HG03280 (cell line): ENCODE data around the gene TMEM237.
A peak's percentile ranks its signal among the peaks of the same experiment; 100 is the strongest.
"Not testable (repeated sequence)": the region's sequence is repeated elsewhere in the genome, so short reads cannot be mapped to it uniquely, and the experiment has no call there.

Experiments used
- ATAC-seq: cut with Tn5 transposase; IDR thresholded peaks from one replicate; pipeline ENCODE4 v1.9.1; 2021; ENCODE audit warnings: mild to moderate bottlenecking, moderate library complexity; ENCODE audit not compliant: unreplicated experiment

TMEM237 gene, protein sequence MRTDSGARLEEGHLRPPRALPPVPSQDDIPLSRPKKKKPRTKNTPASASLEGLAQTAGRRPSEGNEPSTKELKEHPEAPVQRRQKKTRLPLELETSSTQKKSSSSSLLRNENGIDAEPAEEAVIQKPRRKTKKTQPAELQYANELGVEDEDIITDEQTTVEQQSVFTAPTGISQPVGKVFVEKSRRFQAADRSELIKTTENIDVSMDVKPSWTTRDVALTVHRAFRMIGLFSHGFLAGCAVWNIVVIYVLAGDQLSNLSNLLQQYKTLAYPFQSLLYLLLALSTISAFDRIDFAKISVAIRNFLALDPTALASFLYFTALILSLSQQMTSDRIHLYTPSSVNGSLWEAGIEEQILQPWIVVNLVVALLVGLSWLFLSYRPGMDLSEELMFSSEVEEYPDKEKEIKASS

GRCh38 chr2:201643216-201643890 lies at the start of gene TMEM237:
Gene TMEM237 (minus strand): TSS chr2:201643503. CDS start chr2:201643400, 103 bp downstream.
- ATAC-seq = peak; percentile 44

- ATAC-seq = no peak
Observed at GRCh38 chr2:201685156-201685555, 41.9 kb upstream of the TMEM237 start.

DNA sequence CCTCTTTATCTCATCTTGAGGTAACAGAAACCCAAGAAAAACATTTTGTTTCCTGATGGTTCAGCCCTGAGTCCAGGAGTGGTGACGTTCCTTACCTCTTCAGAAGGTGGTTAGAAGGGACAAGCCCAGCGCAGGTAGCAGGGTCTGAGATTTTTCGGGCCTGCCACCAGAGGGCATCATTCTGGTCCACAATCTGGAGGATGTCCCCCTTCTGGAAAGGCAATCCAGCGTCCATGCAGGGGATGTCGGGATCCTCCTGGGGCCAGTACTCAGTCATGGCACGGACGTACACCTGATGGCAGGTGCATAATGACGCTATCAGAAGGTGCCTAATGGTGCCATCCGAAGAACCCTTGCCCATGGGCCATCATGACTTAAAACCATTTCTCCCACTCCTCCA lies 37.4 kb upstream of the TMEM237 start:
- ATAC-seq = no peak

GRCh38 chr2:201678401-201678800 lies 35.1 kb upstream of the TMEM237 start:
- ATAC-seq = no peak

GRCh38 chr2:201675454-201675853 lies 32.2 kb upstream of the TMEM237 start:
- no peak for ATAC-seq

DNA sequence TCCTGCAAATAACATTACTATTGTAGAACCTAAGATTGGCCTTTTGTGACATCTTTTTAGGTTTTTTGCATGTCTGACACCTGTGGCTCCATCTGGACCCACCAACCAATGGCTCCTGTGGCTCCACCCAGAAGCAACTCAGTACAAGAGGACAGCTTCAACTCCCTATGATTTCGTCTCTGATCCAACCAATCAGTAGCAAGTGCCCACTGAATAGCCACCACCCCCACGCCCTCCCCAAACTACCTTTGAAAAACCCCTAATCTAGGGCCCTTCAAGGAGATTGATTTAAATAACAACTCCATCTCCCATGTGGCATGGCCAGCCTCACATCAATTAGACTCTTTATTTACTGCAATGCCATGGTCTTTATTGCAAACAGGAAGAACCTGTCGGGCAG lies 31.5 kb upstream of the TMEM237 start:
- no peak for ATAC-seq

- ATAC-seq = no peak
Observed at GRCh38 chr2:201674298-201674697, 31.0 kb upstream of the TMEM237 start.

- ATAC-seq = no peak
Observed at GRCh38 chr2:201673546-201673945, 30.2 kb upstream of the TMEM237 start.

- not testable (repeated sequence) for ATAC-seq
Observed at GRCh38 chr2:201671205-201671604, 27.9 kb upstream of the TMEM237 start.

DNA sequence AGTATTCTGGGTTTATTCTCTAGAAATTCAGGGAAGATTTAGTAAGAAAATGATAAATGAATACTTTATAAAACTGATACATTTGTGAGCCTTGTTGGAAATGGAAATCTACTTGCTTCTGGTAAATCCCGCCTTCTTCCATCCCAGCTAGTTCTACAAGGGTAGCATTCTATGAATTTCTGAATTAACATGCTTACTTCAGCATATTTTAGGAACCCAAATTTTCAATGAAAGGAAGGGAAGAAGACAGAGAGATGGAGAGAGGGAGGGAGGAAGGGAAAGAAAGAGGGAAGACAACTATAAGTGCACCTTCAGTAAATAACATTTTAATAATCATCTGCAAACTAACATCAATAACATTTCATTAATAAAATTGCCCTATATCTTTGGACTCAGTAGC lies 26.6 kb upstream of the TMEM237 start:
- ATAC-seq = no peak

GRCh38 chr2:201668402-201668910 lies 25.2 kb upstream of the TMEM237 start:
- no peak for ATAC-seq

DNA sequence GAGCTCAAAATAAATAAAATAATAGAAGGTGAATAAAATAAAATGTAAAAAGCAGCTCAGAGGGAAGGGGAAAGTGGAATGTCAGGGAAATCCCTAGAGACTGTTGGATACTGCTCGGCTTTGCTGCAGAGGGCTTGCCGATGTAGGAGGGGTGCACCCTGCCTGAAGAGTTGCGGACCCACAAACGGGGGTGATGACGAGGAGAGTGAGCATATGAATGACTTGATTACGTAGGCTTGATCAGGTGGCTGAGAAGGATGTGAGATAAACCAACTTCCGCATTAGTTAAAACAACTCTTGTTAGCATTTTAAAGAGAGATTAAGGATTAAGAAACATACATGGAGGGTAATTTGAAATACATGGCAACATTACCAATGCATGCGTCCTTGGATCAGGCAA lies 21.0 kb upstream of the TMEM237 start:
- no peak for ATAC-seq

- ATAC-seq = no peak
Observed at GRCh38 chr2:201661366-201661765, 18.1 kb upstream of the TMEM237 start.

DNA sequence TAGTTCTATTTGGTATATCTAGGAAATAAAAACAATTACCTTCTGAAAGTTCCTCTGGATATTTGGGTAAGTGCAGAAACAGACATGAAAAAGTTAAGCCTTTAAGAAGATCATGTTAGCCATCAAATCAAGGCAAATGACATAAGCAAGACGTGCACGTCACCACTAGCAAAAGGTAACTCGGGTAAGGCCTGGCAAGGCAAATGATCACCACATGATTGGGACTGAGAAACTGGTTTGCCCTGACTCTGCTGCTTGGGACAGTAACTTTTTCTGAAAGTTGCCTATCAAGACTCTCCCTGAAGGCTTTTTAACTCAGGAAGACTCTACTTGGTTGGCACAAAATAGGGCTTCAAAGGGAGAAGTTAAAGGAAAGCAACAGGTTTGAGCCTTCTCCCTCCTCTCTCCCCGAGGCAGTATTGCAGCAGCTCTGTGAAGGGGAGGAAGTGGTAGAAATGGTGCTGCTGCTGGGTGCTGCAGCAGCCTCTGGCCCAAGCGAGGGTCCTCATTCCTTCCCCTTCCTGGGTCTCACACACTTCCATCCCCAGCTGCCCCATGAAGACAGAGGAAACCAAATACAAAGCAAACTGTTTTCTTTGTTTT lies 17.1 kb upstream of the TMEM237 start:
- no peak for ATAC-seq

GRCh38 chr2:201656740-201657139 lies 13.4 kb upstream of the TMEM237 start:
- no peak for ATAC-seq

- ATAC-seq = no peak
Observed at GRCh38 chr2:201656102-201656501, 12.8 kb upstream of the TMEM237 start.

DNA sequence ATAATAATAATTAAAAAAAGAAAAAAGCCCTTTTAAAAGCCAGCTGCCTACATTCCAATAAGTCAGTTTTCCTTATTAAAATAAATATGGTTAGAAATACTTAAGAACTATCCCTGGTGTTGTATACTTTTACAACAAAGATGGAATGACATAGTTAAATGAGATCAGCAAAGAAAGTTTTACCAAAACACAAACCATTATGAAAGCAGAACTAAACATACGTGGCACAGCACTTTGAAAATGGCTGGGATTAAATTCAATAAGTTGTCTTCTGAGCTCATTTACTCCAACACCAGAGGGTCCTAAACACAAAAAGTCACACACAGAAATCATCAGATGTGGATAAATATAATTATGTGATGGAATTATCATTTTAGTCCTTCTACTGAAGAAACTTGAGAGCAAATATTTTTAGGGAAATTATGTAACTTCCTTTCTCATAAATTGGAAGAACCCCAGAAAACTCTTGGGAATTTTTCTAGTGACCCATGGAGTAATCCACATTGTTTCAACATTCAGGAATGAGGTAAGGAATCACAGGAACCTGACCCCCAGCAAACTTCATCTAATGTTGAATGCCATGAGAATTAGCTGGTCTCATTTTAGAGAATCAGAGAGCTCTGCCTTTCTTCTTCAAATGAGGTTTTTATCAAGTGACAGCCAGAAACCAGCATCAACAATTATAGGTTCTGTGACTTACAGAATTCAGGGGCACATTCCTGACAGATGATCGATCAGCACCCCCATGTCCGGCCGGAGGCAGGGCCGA lies 11.5 kb upstream of the TMEM237 start:
- ATAC-seq = no peak

DNA sequence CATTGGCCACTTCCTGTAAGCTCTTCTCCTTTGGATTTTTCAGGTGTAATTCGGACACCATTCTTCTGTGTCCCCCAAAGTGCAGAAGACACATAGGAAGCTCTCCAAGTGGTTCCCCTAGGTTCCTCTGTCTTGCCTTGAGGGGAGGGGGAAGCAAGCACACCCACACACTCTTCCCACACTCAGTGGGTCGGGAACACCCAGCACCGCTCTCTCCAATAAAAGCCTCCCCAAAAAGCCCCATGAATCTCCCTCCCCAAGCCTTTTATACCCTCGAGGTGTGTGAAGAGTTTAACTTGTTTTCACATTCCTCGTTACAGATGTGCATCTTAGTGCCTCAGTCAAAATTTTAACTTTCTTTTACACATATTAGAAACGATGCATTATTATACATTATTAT lies 9.9 kb upstream of the TMEM237 start:
- ATAC-seq = no peak

DNA sequence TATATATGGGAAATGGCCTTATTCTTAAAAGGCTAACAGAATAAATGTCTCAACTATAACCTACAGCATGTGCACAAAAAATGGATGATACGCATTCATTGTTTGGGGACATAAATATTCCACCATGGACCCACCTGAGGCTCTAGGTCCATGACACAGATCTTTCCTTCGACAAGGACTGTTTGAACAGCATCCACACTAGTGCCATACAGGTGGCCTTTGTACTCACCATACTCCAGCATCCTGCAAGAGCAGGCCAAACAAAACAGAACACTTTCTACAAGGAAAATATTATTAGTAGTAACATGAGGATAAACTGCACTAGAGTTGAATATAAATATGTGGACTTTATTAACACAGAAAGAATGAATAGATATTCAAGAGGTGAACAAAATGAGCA lies 6.1 kb upstream of the TMEM237 start:
- no peak for ATAC-seq

- ATAC-seq = no peak
Observed at GRCh38 chr2:201647431-201647830, 4.1 kb upstream of the TMEM237 start.

DNA sequence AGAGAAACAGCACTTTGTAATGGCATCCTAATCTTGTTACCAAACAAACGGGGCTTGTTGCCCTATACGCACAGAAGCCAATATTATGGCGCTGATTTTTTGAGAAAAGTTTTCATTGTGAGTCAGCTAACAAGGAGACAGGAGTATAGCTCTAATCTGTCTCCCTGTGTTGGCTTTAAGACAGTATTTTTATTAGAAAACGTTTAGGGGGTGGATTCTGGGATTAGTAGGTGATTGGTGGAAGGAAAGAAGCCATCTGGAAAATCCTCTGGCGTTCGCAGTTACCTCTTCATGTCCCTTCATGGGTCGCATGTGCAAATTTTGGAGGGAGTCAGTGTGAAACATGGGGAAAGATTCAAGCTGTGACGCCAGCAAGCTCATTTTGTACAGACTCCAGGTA lies 698 bp upstream of the TMEM237 start:
- no peak for ATAC-seq
